HG03442 (cell line): ENCODE results near the gene FASTKD2.

Source experiments
- ATAC-seq: cut with Tn5 transposase; IDR thresholded peaks from one replicate; pipeline ENCODE4 v1.9.1; 2021; ENCODE audit warnings: mild to moderate bottlenecking, moderate library complexity; ENCODE audit not compliant: unreplicated experiment

The FASTKD2 gene

DNA sequence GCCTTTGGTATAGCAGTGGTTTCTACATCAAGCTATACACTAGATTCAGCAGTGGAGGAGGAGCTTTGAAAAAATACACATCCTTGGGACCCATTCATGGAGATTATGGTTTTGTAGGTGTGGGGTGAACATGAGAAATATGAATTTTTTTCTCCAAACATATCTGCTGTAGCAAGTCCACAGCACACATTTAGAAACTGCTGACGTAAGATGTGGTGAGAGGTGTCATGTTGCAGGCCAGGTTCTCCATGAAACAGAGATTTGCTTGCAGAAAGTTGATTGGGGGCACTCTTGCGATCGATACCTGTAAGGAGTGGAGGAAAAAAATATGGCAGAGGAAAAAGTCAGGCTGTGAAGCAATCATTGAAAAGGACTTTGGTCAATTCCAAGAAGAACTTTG, 67.9 kb downstream of the FASTKD2 start:
- no peak for ATAC-seq

DNA sequence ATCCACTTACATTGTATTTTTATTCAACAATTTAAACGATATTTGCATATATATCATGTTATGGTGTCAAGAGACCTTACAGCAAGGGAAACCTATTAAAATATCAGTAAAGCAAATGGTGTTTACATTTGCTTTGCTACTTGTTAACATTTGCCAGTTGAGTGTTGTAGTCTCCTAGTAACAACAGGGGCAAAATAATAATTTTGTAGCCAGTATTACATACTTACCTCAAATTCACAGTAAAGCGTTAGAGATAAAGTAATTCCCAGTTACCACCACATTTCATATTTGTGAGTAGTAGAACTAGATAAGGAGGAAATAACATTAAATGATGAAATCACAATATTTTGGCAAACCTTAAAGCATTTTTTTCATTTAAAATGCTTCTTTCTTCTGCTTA, 71.3 kb downstream of the FASTKD2 start:
- no peak for ATAC-seq

DNA sequence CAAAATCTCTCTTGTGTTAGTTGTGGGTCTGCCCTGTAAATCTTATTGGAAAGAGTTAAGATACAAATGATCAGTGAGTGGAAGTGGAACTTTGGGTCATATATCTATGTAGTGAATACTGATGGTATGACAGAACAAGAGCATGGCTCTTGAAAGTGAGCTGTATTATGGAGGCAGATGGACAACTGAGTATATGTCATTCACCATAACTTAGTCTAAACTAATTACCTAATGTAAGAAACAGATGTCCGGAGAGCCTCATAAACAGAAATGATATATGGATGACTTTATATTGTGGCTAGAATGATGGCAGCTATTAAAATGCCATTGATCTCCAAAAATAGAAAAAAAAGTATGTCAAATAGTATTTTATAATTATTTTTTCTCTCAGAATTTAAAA, 72.4 kb downstream of the FASTKD2 start:
- no peak for ATAC-seq

DNA sequence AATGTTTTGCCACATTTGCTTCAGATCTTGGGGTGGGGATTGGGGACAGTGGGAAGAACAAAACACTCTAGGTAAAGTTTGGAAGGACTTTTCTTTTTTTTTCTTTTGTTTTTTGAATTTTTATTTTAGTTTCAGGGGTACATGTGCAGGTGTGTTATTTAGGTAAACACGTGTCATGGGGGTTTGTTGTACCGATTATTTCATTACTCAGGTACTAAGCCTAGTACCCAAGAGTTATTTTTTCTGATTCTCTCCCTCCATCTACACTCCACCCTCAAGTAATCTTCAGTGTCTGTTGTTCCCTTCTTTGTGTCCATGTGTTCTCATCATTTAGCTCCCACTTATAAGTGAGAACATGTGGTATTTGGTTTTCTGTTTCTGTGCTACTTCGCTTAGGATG, 73.3 kb downstream of the FASTKD2 start:
- no peak for ATAC-seq

DNA sequence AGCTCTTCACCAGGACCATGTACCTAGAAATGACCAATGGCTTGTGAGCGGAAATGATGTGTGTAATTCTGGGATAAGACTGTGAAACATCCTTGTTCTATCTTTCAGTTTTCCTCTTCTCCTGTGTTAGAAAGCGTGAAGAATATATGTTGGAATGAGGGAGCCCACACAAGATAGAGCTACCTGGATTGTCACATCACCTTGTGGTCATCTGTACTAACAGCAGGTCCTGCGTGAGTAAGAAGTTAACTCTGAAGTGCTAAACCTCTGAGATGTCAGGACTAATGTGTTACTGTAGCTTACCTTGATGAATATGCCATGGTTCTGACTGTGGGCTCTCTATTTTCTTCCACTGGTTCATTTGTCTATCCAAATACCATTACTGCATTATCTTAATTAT, 75.6 kb downstream of the FASTKD2 start:
- no peak for ATAC-seq
